Measurements from ENCODE around the gene ANKRD17. TPM values are rescaled to one million over a fixed set of nuclear protein-coding genes. Genes with fewer than 3 reads are reported as not detected.

ANKRD17 gene
- total RNA-seq, 1 experiment from 2014 or later = 65.7 TPM

- H3K4me1 Mint-ChIP-seq (ENCODE audit: insufficient read depth, unreplicated experiment) = peaks cover 9% of the 10 kb centered on the region
- no peaks in the 10 kb centered on the region for H3K9me3 Mint-ChIP-seq (ENCODE audit: unreplicated experiment)
- no peak overlapping the region for H3K4me3 Mint-ChIP-seq (ENCODE audit: unreplicated experiment)
- H3K27ac Mint-ChIP-seq (ENCODE audit: low read depth, unreplicated experiment) = no peak overlapping the region
- no peaks in the 10 kb centered on the region for H3K27me3 Mint-ChIP-seq (ENCODE audit: insufficient read depth, unreplicated experiment)
- H3K36me3 Mint-ChIP-seq (ENCODE audit: insufficient read depth, unreplicated experiment) = peaks cover 62% of the 10 kb centered on the region
- TF ChIP-seq, protein P1, sequence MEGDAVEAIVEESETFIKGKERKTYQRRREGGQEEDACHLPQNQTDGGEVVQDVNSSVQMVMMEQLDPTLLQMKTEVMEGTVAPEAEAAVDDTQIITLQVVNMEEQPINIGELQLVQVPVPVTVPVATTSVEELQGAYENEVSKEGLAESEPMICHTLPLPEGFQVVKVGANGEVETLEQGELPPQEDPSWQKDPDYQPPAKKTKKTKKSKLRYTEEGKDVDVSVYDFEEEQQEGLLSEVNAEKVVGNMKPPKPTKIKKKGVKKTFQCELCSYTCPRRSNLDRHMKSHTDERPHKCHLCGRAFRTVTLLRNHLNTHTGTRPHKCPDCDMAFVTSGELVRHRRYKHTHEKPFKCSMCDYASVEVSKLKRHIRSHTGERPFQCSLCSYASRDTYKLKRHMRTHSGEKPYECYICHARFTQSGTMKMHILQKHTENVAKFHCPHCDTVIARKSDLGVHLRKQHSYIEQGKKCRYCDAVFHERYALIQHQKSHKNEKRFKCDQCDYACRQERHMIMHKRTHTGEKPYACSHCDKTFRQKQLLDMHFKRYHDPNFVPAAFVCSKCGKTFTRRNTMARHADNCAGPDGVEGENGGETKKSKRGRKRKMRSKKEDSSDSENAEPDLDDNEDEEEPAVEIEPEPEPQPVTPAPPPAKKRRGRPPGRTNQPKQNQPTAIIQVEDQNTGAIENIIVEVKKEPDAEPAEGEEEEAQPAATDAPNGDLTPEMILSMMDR (IDR thresholded peaks at IDR 0.05; ENCODE audit: unreplicated experiment) = no peak
- BruUV-seq (replicated peaks) = no TSS peak
- CTCF ChIA-PET = interaction anchor here (0.7 kb wide), 1 partner anchor 670 kb away, joined by 3 read pairs; no protein-coding TSS in a partner anchor
- intact Hi-C loops (cut with micrococcal nuclease) = no loop called here
- POLR2A ChIA-PET = no interaction called here
- DNase-seq (ENCODE audit: unreplicated experiment) = no peak
Measured at GRCh38 chr4:73064536-73064935, 194.1 kb downstream of the ANKRD17 start.

GRCh38 chr4:73055241-73055897 is 203.2 kb downstream of the ANKRD17 start:
- TF ChIP-seq, protein P1 (IDR thresholded peaks at IDR 0.05; ENCODE audit: unreplicated experiment) = no peak
- ChIA-PET POLR2A (no interaction called here), CTCF (no interaction called here)
- intact Hi-C loops (cut with micrococcal nuclease) = no loop called here
- Mint-ChIP-seq H3K27me3 (ENCODE audit: insufficient read depth, unreplicated experiment) (no peaks in the 10 kb centered on the region), H3K4me3 (ENCODE audit: unreplicated experiment) (no peak overlapping the region), H3K4me1 (ENCODE audit: insufficient read depth, unreplicated experiment) (no peaks in the 10 kb centered on the region), H3K9me3 (ENCODE audit: unreplicated experiment) (no peaks in the 10 kb centered on the region), H3K36me3 (ENCODE audit: insufficient read depth, unreplicated experiment) (peaks cover 64% of the 10 kb centered on the region), H3K27ac (ENCODE audit: low read depth, unreplicated experiment) (no peak overlapping the region)
- no TSS peak for BruUV-seq (replicated peaks)
- no peak for DNase-seq (ENCODE audit: unreplicated experiment)

GRCh38 chr4:73053974-73054480 is 204.6 kb downstream of the ANKRD17 start:
- TF ChIP-seq, protein P1 (IDR thresholded peaks at IDR 0.05; ENCODE audit: unreplicated experiment) = no peak
- Mint-ChIP-seq H3K27ac (ENCODE audit: low read depth, unreplicated experiment) (peak overlapping the region; percentile 27), H3K9me3 (ENCODE audit: unreplicated experiment) (no peaks in the 10 kb centered on the region), H3K4me3 (ENCODE audit: unreplicated experiment) (no peak overlapping the region), H3K27me3 (ENCODE audit: insufficient read depth, unreplicated experiment) (no peaks in the 10 kb centered on the region), H3K36me3 (ENCODE audit: insufficient read depth, unreplicated experiment) (peaks cover 51% of the 10 kb centered on the region), H3K4me1 (ENCODE audit: insufficient read depth, unreplicated experiment) (no peaks in the 10 kb centered on the region)
- no TSS peak for BruUV-seq (replicated peaks)
- CTCF ChIA-PET = no interaction called here
- DNase-seq (ENCODE audit: unreplicated experiment) = no peak
- intact Hi-C loops (cut with micrococcal nuclease) = no loop called here
- POLR2A ChIA-PET = no interaction called here

DNA sequence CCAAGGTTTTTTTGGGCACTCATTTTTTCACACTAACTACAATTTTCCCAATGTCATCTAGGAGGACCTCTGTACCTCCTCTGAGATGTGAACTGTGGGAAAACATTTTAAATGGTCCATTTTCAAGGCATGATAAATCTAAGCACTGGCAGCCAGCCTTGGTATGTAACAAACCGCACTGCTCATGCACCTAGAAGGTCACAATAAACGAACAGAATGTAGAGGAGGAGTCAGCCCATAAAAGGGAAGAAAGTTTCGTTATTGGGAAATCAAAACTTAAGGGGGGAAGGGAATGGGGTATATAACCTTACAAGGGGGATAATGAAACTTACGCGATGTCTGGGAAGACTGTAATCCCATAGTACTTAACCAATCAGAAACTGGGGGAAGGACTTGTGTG is 205.5 kb downstream of the ANKRD17 start:
- Mint-ChIP-seq H3K4me1 (ENCODE audit: insufficient read depth, unreplicated experiment) (no peaks in the 10 kb centered on the region), H3K36me3 (ENCODE audit: insufficient read depth, unreplicated experiment) (peaks cover 42% of the 10 kb centered on the region), H3K4me3 (ENCODE audit: unreplicated experiment) (no peak overlapping the region), H3K27me3 (ENCODE audit: insufficient read depth, unreplicated experiment) (no peaks in the 10 kb centered on the region), H3K9me3 (ENCODE audit: unreplicated experiment) (no peaks in the 10 kb centered on the region), H3K27ac (ENCODE audit: low read depth, unreplicated experiment) (no peak overlapping the region)
- no TSS peak for BruUV-seq (replicated peaks)
- intact Hi-C loops (cut with micrococcal nuclease) = no loop called here
- POLR2A ChIA-PET = no interaction called here
- TF ChIP-seq, protein P1 (IDR thresholded peaks at IDR 0.05; ENCODE audit: unreplicated experiment) = no peak
- CTCF ChIA-PET = interaction anchor here (0.5 kb wide), 1 partner anchor 9 kb away, joined by 3 read pairs; no protein-coding TSS in a partner anchor
- DNase-seq (ENCODE audit: unreplicated experiment) = peak; percentile 17
